ENCODE results near the gene IFI30. TPM values are rescaled to one million over a fixed set of nuclear protein-coding genes. Genes with fewer than 3 reads are reported as not detected.

IFI30 gene
- total and polyA plus RNA-seq, 4 donors, result 60.2 to 130 (median 109) TPM

DNA sequence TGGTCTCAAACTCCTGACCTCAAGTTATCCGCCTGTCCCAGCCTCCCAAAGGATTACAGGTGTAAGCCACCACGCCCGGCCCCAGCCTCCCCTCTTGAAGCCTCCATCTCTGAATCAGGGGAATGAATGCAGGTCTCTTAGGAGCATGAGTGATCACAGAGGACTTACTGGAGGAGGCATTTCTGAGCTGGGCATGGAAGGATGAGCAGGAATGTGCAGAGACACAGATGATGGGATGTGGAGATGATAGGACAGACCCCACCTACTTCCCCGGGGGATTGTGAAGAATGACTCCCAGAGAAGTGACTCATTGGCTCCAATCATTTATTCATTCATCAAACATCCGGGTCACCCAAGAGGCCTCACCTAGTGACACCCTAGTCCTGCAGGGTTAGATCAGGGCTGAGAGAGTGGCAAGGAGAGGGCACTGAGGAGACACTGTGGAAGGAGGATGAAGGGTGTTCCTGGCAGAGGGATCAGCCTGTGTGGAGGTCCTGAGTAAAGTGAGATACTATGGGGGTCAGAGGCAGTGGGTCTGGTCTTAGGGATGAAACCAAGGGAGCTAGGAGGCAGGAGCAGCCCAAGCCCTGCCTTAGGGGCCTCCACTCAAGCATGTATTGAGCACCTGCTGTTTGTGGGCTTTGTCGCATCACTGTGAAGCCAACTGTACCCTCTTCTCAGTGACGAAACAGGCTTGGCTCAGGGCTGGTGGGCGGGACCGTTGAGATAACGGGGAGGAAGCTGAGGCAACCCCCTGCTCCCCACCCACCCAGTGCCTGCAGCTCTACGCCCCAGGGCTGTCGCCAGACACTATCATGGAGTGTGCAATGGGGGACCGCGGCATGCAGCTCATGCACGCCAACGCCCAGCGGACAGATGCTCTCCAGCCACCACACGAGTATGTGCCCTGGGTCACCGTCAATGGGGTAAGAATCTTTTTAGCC lies 3.0 kb downstream of the IFI30 start:
- no peak overlapping the region for H3K4me3 ChIP-seq (ENCODE audit: low read depth in 1 of 3, low read length in 3 of 3)
- DNase-seq (ENCODE audit: low spot score), result no peak
- no peaks in the 10 kb centered on the region for H3K27me3 ChIP-seq (ENCODE audit: control insufficient read depth in 4 of 4, insufficient read depth in 4 of 4, low read length in 3 of 4)
- no peak for TF ChIP-seq YY1 (IDR thresholded peaks at IDR 0.05)
- WGBS, result 93% methylated on average over 19 of the region's 19 CpGs
- H3K9ac ChIP-seq (ENCODE audit: low read depth in 1 of 2, low read length in 2 of 2), result no peak overlapping the region
- H3K27ac ChIP-seq (ENCODE audit: low read depth in 1 of 2, low read length in 2 of 2), result no peak overlapping the region
- H3K36me3 ChIP-seq (ENCODE audit: control insufficient read depth in 4 of 4, insufficient read depth in 3 of 4, low read depth in 1 of 4, low read length in 3 of 4), result peaks cover 0 to 3% (median under 1%) of the 10 kb centered on the region in 4 donors
- no peaks in the 10 kb centered on the region for H3K9me3 ChIP-seq (ENCODE audit: control insufficient read depth in 4 of 4, low read length in 3 of 4)
- peaks cover 4 to 13% (median 8%) of the 10 kb centered on the region in 4 donors for H3K4me1 ChIP-seq (ENCODE audit: control insufficient read depth in 4 of 4, insufficient read depth in 4 of 4, low read length in 3 of 4)

- H3K36me3 ChIP-seq (ENCODE audit: control insufficient read depth in 4 of 4, insufficient read depth in 3 of 4, low read depth in 1 of 4, low read length in 3 of 4), result peaks cover 0 to 3% (median under 1%) of the 10 kb centered on the region in 4 donors
- TF ChIP-seq TAF1 (conservative IDR thresholded peaks at IDR 0.05) (no peak), HNF4A (conservative IDR thresholded peaks at IDR 0.05) (no peak), RXRA (IDR thresholded peaks at IDR 0.05) (no peak), NR2F2 (IDR thresholded peaks at IDR 0.05) (no peak), GABPA (IDR thresholded peaks at IDR 0.05 in 1 of 2, conservative IDR thresholded peaks at IDR 0.05 in 1 of 2) (no peak), FOXA1 (IDR thresholded peaks at IDR 0.05) (no peak), ZBTB33 (IDR thresholded peaks at IDR 0.05) (no peak)
- TF ChIP-seq, protein P1, sequence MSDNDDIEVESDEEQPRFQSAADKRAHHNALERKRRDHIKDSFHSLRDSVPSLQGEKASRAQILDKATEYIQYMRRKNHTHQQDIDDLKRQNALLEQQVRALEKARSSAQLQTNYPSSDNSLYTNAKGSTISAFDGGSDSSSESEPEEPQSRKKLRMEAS (IDR thresholded peaks at IDR 0.05), result no peak
- TF ChIP-seq, protein P2, sequence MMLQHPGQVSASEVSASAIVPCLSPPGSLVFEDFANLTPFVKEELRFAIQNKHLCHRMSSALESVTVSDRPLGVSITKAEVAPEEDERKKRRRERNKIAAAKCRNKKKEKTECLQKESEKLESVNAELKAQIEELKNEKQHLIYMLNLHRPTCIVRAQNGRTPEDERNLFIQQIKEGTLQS (IDR thresholded peaks at IDR 0.05), result no peak
- H3K4me1 ChIP-seq (ENCODE audit: control insufficient read depth in 4 of 4, insufficient read depth in 4 of 4, low read length in 3 of 4), result no peaks in the 10 kb centered on the region
- WGBS, result 92% methylated on average over 5 of the region's 5 CpGs
- DNase-seq (ENCODE audit: low spot score), result no peak
- H3K9me3 ChIP-seq (ENCODE audit: control insufficient read depth in 4 of 4, low read length in 3 of 4), result no peaks in the 10 kb centered on the region
- no peak overlapping the region for H3K4me3 ChIP-seq (ENCODE audit: low read depth in 1 of 3, low read length in 3 of 3)
- no peak overlapping the region for H3K9ac ChIP-seq (ENCODE audit: low read depth in 1 of 2, low read length in 2 of 2)
- no peak overlapping the region for H3K27ac ChIP-seq (ENCODE audit: low read depth in 1 of 2, low read length in 2 of 2)
- no peaks in the 10 kb centered on the region for H3K27me3 ChIP-seq (ENCODE audit: control insufficient read depth in 4 of 4, insufficient read depth in 4 of 4, low read length in 3 of 4)
These were observed 6.3 kb downstream of the IFI30 start for GRCh38 chr19:18179957-18180356.

GRCh38 chr19:18183529-18183928 lies 9.9 kb downstream of the IFI30 start:
- Histone ChIP-seq H3K27ac (ENCODE audit: low read depth in 1 of 2, low read length in 2 of 2) (no peak overlapping the region), H3K27me3 (ENCODE audit: control insufficient read depth in 4 of 4, insufficient read depth in 4 of 4, low read length in 3 of 4) (no peaks in the 10 kb centered on the region), H3K4me1 (ENCODE audit: control insufficient read depth in 4 of 4, insufficient read depth in 4 of 4, low read length in 3 of 4) (no peaks in the 10 kb centered on the region), H3K9ac (ENCODE audit: low read depth in 1 of 2, low read length in 2 of 2) (no peak overlapping the region), H3K4me3 (ENCODE audit: low read depth in 1 of 3, low read length in 3 of 3) (no peak overlapping the region), H3K9me3 (ENCODE audit: control insufficient read depth in 4 of 4, low read length in 3 of 4) (no peaks in the 10 kb centered on the region), H3K36me3 (ENCODE audit: control insufficient read depth in 4 of 4, insufficient read depth in 3 of 4, low read depth in 1 of 4, low read length in 3 of 4) (peaks cover 0 to 1% (median 0%) of the 10 kb centered on the region in 4 donors)
- no peak for DNase-seq (ENCODE audit: low spot score)
- no peak for TF ChIP-seq HNF4G (IDR thresholded peaks at IDR 0.05)
- no peak for TF ChIP-seq CTCF (IDR thresholded peaks at IDR 0.05; ENCODE audit: low read depth, low read length, missing input control)
- no peak for TF ChIP-seq ZBTB33 (IDR thresholded peaks at IDR 0.05)
- TF ChIP-seq JUND (IDR thresholded peaks at IDR 0.05), result no peak
- TF ChIP-seq, protein P2 (IDR thresholded peaks at IDR 0.05), result no peak
- no peak for TF ChIP-seq TAF1 (conservative IDR thresholded peaks at IDR 0.05)
- no peak for TF ChIP-seq FOXA1 (IDR thresholded peaks at IDR 0.05)
- no peak for TF ChIP-seq RAD21 (IDR thresholded peaks at IDR 0.05)
- no peak for TF ChIP-seq HNF4A (conservative IDR thresholded peaks at IDR 0.05)
- TF ChIP-seq SP1 (IDR thresholded peaks at IDR 0.05), result no peak
- TF ChIP-seq REST (IDR thresholded peaks at IDR 0.05), result no peak
- TF ChIP-seq RXRA (IDR thresholded peaks at IDR 0.05), result no peak
